HG03045 (cell line): ENCODE results near the gene SPPL2C.
"Not testable (repeated sequence)": the region's sequence is repeated elsewhere in the genome, so short reads cannot be mapped to it uniquely, and the experiment has no call there.

Experiments used
- ATAC-seq: cut with Tn5 transposase; IDR thresholded peaks from one replicate; pipeline ENCODE4 v1.9.1; 2021; ENCODE audit warnings: mild to moderate bottlenecking, moderate library complexity; ENCODE audit not compliant: unreplicated experiment

SPPL2C gene

GRCh38 chr17:45849536-45849990, 4.9 kb downstream of the SPPL2C start:
- ATAC-seq: no peak

- ATAC-seq: no peak
These were observed 5.3 kb downstream of the SPPL2C start for GRCh38 chr17:45850011-45850410.

GRCh38 chr17:45850468-45850867, 5.8 kb downstream of the SPPL2C start:
- no peak for ATAC-seq

GRCh38 chr17:45851022-45851421, 6.3 kb downstream of the SPPL2C start:
- no peak for ATAC-seq

GRCh38 chr17:45851464-45851863, 6.8 kb downstream of the SPPL2C start:
- no peak for ATAC-seq

GRCh38 chr17:45851873-45852272, 7.2 kb downstream of the SPPL2C start:
- no peak for ATAC-seq

GRCh38 chr17:45852535-45853297, 8.0 kb downstream of the SPPL2C start:
- ATAC-seq: no peak

- no peak for ATAC-seq
These were observed 9.5 kb downstream of the SPPL2C start for GRCh38 chr17:45854209-45854608.

GRCh38 chr17:45855691-45856336, 11.1 kb downstream of the SPPL2C start:
- no peak for ATAC-seq

- ATAC-seq: no peak
These were observed 13.5 kb downstream of the SPPL2C start for GRCh38 chr17:45857977-45858708.

GRCh38 chr17:45861165-45861564, 16.5 kb downstream of the SPPL2C start:
- no peak for ATAC-seq

- ATAC-seq: not testable (repeated sequence)
These were observed 17.4 kb downstream of the SPPL2C start for GRCh38 chr17:45862127-45862526.

- no peak for ATAC-seq
These were observed 19.4 kb downstream of the SPPL2C start for GRCh38 chr17:45863857-45864654.

- no peak for ATAC-seq
These were observed 22.5 kb downstream of the SPPL2C start for GRCh38 chr17:45867171-45867570.

GRCh38 chr17:45867702-45868101, 23.0 kb downstream of the SPPL2C start:
- ATAC-seq: no peak

- ATAC-seq: no peak
These were observed 23.6 kb downstream of the SPPL2C start for GRCh38 chr17:45868276-45868675.

GRCh38 chr17:45869676-45870341, 25.1 kb downstream of the SPPL2C start:
- ATAC-seq: no peak

- no peak for ATAC-seq
These were observed 25.8 kb downstream of the SPPL2C start for GRCh38 chr17:45870342-45870974.

- ATAC-seq: no peak
These were observed 27.0 kb downstream of the SPPL2C start for GRCh38 chr17:45871718-45872117.

GRCh38 chr17:45873728-45874127, 29.0 kb downstream of the SPPL2C start:
- no peak for ATAC-seq
